Bronchial epithelial cell (primary cell): ENCODE data around the gene RAB3IL1. TPM values are rescaled to one million over a fixed set of nuclear protein-coding genes. Genes with fewer than 3 reads are reported as not detected.
A peak's percentile ranks its signal among the peaks of the same experiment; 100 is the strongest.

ENCODE experiments used
- DNase-seq: peaks from one replicate; pipeline ENCODE4 v3.0.0-alpha.2; 2010; ENCODE audit warnings: low read depth
- FAIRE-seq: peaks from 2 replicates; lab custom pipeline; 2011; peaks lifted over from hg19 to GRCh38; lab: Jason Lieb, UNC
- H3K27me3 ChIP-seq: 2 replicates; pipeline ENCODE4 v1.5.1; 2011; ENCODE audit warnings: low read length; ENCODE audit not compliant: control insufficient read depth, insufficient read depth
- H3K36me3 ChIP-seq: 2 replicates; pipeline ENCODE4 v1.5.1; 2011; ENCODE audit warnings: low read length; ENCODE audit not compliant: control insufficient read depth, insufficient read depth
- H3K4me3 ChIP-seq: 2 replicates; pipeline ENCODE4 v1.5.1; 2011; ENCODE audit warnings: mild to moderate bottlenecking, low read depth, low read length, control low read depth
- CTCF ChIP-seq: IDR thresholded peaks from 2 replicates; pipeline ENCODE4 v1.5.1; 2011; ENCODE audit warnings: mild to moderate bottlenecking, moderate library complexity, low read length, control low read depth, inconsistent platforms; ENCODE audit not compliant: insufficient read depth, severe bottlenecking
- total RNA-seq: library from RNA; depleted of rRNA; stranded (reverse); fragments of >200 nt; gene quantifications from 2 replicates; pipeline ENCODE4 v1.2.1, GENCODE V29; 2014

The RAB3IL1 gene
- total RNA-seq, 1 donor from 2014 or later = 1.1 TPM

GRCh38 chr11:61874377-61874809 is 43.0 kb downstream of the RAB3IL1 start:
- no peak for TF ChIP-seq CTCF
- no peak for DNase-seq
- no peak for FAIRE-seq

GRCh38 chr11:61873588-61874376 is 43.6 kb downstream of the RAB3IL1 start:
- no peak for DNase-seq
- no peak for TF ChIP-seq CTCF
- Histone ChIP-seq H3K4me3 (no peak overlapping the region), H3K36me3 (peaks cover 12% of the 10 kb centered on the region), H3K27me3 (no peaks in the 10 kb centered on the region)
- FAIRE-seq = no peak

More at GRCh38 chr11:61874377-61874809, 43.0 kb downstream of the RAB3IL1 start:
- Histone ChIP-seq H3K36me3 (peaks cover 14% of the 10 kb centered on the region), H3K27me3 (no peaks in the 10 kb centered on the region), H3K4me3 (no peak overlapping the region)

GRCh38 chr11:61872935-61873565 is 44.3 kb downstream of the RAB3IL1 start:
- H3K4me3 ChIP-seq = no peak overlapping the region
- H3K27me3 ChIP-seq = no peaks in the 10 kb centered on the region
- DNase-seq (no peak), FAIRE-seq (no peak)
- H3K36me3 ChIP-seq = peaks cover 10% of the 10 kb centered on the region
- TF ChIP-seq CTCF = no peak

- Histone ChIP-seq H3K4me3 (no peak overlapping the region), H3K36me3 (peaks cover 5% of the 10 kb centered on the region), H3K27me3 (no peaks in the 10 kb centered on the region)
- peak; percentile 98 for TF ChIP-seq CTCF
- no peak for FAIRE-seq
- DNase-seq = peak; percentile 70
These were observed 46.2 kb downstream of the RAB3IL1 start for GRCh38 chr11:61871158-61871597.

GRCh38 chr11:61870541-61871031 is 46.8 kb downstream of the RAB3IL1 start:
- no peak overlapping the region for H3K4me3 ChIP-seq
- DNase-seq = no peak
- FAIRE-seq = no peak

More at GRCh38 chr11:61870541-61871031, 46.8 kb downstream of the RAB3IL1 start:
- Histone ChIP-seq H3K36me3 (peaks cover 4% of the 10 kb centered on the region), H3K27me3 (no peaks in the 10 kb centered on the region)
- no peak for TF ChIP-seq CTCF
